Left colon (tissue), 2 donors: ENCODE results near the gene CEP126. TPM values are rescaled to one million over a fixed set of nuclear protein-coding genes. Genes with fewer than 3 reads are reported as not detected.
A peak's percentile ranks its signal among the peaks of the same experiment; 100 is the strongest.
"Not testable (repeated sequence)": the region's sequence is repeated elsewhere in the genome, so short reads cannot be mapped to it uniquely, and the experiment has no call there.

Experiments used
- ATAC-seq: fragments of 200-7000 bp; cut with Tn5 transposase; one replicate; pipeline ENCODE4 v1.9.1; 2020; ENCODE audit warnings: mild to moderate bottlenecking, moderate library complexity
- DNase-seq, 2 donors: peaks; one replicate each; pipeline ENCODE4 v3.0.0-alpha.2; 2020
- intact Hi-C, 2 donors: fragments of 100-400 bp; cut with DNase I in 1 of 2; cut with micrococcal nuclease in 1 of 2; formaldehyde crosslinking; loops; one replicate each; pipeline versions ENCODE4 v1.11.2 to v1.14.0; 2022; cut with DNase I, micrococcal nuclease
- total RNA-seq, 2 donors: library from RNA; stranded (reverse); fragmentation: NEBNext Ultra II Directional; extraction: Animal tissue kit (Norgen Biotek cat#: 25700); gene quantifications; one replicate each; pipeline ENCODE4 v1.2.1, GENCODE V29; 2021
- donor health status: DM: no; HTN: no; CAD: no.
- donor health status: DM: yes; HTN: yes; CAD: no.

Gene CEP126
- total RNA-seq, 2 donors from 2014 or later, result 4.0 to 4.1 TPM

- intact Hi-C loops, result no loop called here
- no peak for ATAC-seq
Observed at GRCh38 chr11:101917226-101917625, 2.4 kb downstream of the CEP126 start.

DNA sequence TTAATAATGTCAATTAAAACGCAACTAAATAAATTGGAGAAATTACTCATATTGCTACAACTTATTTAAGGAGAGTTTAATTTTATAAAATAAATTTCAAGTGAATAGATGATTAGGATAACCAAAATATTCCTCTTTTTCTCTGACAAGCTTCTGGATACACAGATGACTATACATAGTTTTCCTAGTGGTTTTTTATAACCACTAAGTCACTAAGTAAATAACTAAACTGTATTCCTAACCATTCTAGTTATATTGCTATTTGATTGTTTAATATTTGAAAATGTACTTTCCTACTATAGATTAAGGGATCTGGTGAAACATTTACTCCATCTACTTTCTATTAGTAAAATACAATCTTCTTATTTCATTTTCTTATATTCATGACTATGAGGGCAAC lies 6.2 kb downstream of the CEP126 start:
- intact Hi-C loops, result no loop called here
- DNase-seq, result no peak
- peak; percentile 25 for ATAC-seq

More at GRCh38 chr11:101917226-101917625, 2.4 kb downstream of the CEP126 start:
- DNase-seq, result no peak

DNA sequence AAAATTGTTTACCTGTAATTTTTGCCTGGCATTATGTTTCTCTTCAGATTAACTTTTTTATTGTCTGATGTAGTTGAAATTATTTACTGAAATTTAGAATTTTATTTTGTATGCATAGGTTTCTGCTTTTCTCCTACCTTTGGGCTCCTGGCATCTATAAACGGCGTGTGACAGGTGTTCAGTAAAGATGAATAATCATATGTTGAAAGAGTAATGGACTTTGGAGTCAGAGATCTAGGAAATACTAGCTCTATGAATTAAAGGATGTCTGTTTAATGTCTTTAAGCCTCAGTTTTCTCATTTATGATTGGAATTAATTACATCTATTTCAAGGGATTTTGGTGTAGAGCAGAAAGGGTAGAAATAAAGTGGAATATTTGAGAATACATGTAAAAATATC lies 8.7 kb downstream of the CEP126 start:
- DNase-seq, result no peak
- intact Hi-C loops, result no loop called here
- peak; percentile 61 for ATAC-seq

GRCh38 chr11:101929294-101929915 lies 14.6 kb downstream of the CEP126 start:
- DNase-seq (no peak), ATAC-seq (no peak)
- intact Hi-C loops, result no loop called here

- no peak for ATAC-seq
- no peak for DNase-seq
- intact Hi-C loops, result no loop called here
Observed at GRCh38 chr11:101931692-101932091, 16.9 kb downstream of the CEP126 start.

- no peak for ATAC-seq
- no peak for DNase-seq
- intact Hi-C loops, result no loop called here
Observed at GRCh38 chr11:101940901-101941520, 26.2 kb downstream of the CEP126 start.

- no peak for DNase-seq
- ATAC-seq, result peak; percentile 75
- intact Hi-C loops, result no loop called here
Observed at GRCh38 chr11:101944923-101945322, 30.1 kb downstream of the CEP126 start.

GRCh38 chr11:101945448-101945847 lies 30.6 kb downstream of the CEP126 start:
- intact Hi-C loops, result no loop called here
- ATAC-seq (no peak), DNase-seq (no peak)

DNA sequence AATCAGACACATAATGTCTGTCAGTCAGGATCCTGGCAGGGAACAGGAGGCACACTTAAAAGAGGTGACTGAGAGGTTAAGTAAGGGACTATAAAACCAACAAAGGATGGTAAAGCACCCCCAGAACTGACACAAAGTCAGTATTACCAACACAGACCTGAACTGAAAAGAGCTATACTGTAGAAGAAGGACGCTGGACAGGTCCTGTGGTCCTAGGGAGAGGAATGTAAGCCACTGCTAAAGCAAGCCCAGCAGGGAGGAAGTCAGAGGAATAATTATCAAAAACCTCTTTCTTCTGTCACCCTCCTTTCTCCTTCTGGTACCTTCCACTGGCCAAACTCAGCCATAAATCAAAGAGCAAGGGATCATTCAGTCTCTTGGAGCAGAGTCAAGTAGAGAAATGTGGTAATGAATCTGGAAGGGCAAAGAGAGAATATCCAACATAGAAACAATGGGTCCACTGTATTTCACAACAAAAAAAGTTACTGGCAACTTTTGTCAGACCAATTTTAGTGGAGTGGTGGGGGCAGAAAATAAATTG lies 34.9 kb downstream of the CEP126 start:
- ATAC-seq, result no peak
- no peak for DNase-seq
- intact Hi-C loops, result no loop called here

DNA sequence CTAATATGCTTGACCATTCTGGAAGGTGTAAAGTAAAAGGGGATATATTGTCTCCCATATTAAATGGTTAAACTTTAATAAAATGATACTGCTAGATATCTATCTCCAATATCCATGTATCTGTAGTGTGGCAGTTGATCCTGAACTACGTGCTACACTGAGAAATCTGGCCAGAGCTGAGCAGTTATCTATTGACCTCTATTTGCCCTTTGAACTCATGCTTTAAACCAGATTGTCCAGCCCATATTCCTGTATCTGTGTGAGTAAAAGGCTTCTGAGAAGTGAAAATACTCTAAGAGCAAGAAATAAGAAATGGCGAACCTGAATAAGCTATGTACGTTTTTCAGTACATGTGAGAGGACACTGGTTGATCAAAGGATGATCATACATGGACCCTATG lies 40.5 kb downstream of the CEP126 start:
- no peak for DNase-seq
- ATAC-seq, result no peak
- intact Hi-C loops, result no loop called here

DNA sequence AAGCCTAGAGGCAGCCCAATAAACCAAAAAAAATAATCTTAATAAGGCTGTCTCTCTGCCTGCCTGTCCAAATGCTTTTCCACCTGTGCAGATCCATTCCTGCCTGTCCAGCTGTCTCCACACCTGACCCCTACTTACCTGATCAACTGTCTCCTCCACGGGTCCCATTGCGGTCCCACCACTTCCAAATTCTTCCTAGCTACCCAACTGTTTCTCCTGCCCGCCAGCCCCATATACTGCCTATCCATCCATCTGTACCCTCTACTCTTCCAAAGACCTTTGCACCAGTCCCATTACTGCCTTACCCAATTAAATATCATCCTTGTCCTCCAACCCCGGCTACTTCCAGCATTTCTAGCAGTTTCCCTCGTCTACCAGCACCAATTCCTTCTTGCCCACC lies 40.9 kb downstream of the CEP126 start:
- intact Hi-C loops, result no loop called here
- ATAC-seq (no peak), DNase-seq (no peak)

- ATAC-seq (no peak), DNase-seq (no peak)
- intact Hi-C loops, result no loop called here
Observed at GRCh38 chr11:101960231-101960630, 45.4 kb downstream of the CEP126 start.

- DNase-seq, ATAC-seq, intact Hi-C loops: not testable (repeated sequence)
Observed at GRCh38 chr11:101964200-101964599, 49.4 kb downstream of the CEP126 start.

- DNase-seq, result no peak
- intact Hi-C loops, result no loop called here
- ATAC-seq, result no peak
Observed at GRCh38 chr11:101974255-101974654, 59.4 kb downstream of the CEP126 start.

DNA sequence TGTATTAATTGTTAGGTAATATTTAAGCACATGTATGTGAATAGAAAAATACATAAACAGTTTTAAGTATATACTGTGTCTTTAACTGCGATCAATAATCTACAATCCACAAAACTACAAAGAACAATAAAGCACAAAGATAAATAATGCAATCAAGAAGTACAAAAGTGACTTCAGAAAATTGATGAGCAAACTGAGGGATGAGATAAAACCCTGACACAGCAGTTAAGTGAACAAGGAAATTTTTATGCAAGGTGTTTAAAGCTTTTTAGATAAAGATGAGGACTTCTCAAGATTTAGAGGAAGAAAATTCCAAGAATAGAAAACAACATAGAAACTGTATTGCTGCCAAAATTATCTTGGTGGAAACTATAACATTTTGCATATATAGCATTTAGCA lies 60.0 kb downstream of the CEP126 start:
- intact Hi-C loops, result no loop called here
- ATAC-seq, result no peak
- no peak for DNase-seq

GRCh38 chr11:101975734-101976133 lies 60.9 kb downstream of the CEP126 start:
- ATAC-seq (no peak), DNase-seq (no peak)
- intact Hi-C loops, result no loop called here

GRCh38 chr11:101987370-101987769 lies 72.6 kb downstream of the CEP126 start:
- intact Hi-C loops, result loop anchor here in 1 of 2 donors (10.0 kb wide), 1 partner anchor 113 kb away; no protein-coding TSS in a partner anchor
- no peak for DNase-seq
- ATAC-seq, result no peak

- intact Hi-C loops, result no loop called here
- DNase-seq (no peak), ATAC-seq (no peak)
Observed at GRCh38 chr11:101993172-101993571, 78.4 kb downstream of the CEP126 start.

GRCh38 chr11:101994052-101994469 lies 79.3 kb downstream of the CEP126 start:
- intact Hi-C loops, DNase-seq, ATAC-seq: not testable (repeated sequence)

DNA sequence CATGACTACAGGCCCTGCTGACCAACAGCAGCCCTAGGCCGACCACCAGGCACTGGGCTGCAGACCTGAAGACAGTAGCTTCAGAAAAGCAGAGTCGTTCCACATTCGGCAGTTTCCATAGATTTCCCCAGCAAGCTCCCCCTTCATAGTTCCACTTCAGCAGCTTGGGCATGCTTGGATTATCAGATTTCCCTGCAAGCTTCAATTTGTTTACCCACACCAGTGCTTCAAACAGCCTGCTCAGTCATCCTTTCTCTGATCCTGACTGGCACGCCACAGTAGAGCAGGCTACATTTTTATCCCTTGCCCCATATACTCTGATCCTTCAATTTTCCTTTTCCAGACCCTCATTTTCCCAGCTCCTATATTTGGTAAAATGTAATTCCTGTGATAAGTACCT lies 81.3 kb downstream of the CEP126 start:
- ATAC-seq, result no peak
- intact Hi-C loops, result no loop called here
- no peak for DNase-seq
